EL (cell line): ENCODE data around the gene HAUS7.
"Not testable (repeated sequence)": the region's sequence is repeated elsewhere in the genome, so short reads cannot be mapped to it uniquely, and the experiment has no call there.

Experiments
- DNase-seq: peaks from one replicate; pipeline ENCODE4 v3.0.0-alpha.2; 2016

HAUS7 gene

GRCh38 chrX:153406011-153406410 is 64.4 kb downstream of the HAUS7 start:
- no peak for DNase-seq

GRCh38 chrX:153405426-153405825 is 65.0 kb downstream of the HAUS7 start:
- DNase-seq, result no peak

- DNase-seq, result not testable (repeated sequence)
Observed at GRCh38 chrX:153404333-153404732, 66.0 kb downstream of the HAUS7 start.

GRCh38 chrX:153401133-153401764 is 69.1 kb downstream of the HAUS7 start, which contains the start of gene PNMA6E:
PNMA6E (minus strand) TSS chrX:153401350; CDS start chrX:153398849, 2,501 bp downstream.
- DNase-seq, result no peak

- DNase-seq, result peak; percentile 8
Observed at GRCh38 chrX:153400146-153401132, 69.9 kb downstream of the HAUS7 start.

- no peak for DNase-seq
Observed at GRCh38 chrX:153398275-153398960, 72.0 kb downstream of the HAUS7 start.
